Measurements from ENCODE around the gene PDCD2L. TPM values are rescaled to one million over a fixed set of nuclear protein-coding genes. Genes with fewer than 3 reads are reported as not detected.

Gene PDCD2L
- total RNA-seq (2014; rRNA removed; shearing (Covaris generic); ENCODE audit: low replicate concordance) = 24.6 and 25.9 TPM in 2 replicates

- DNase-seq (ENCODE audit: low read depth) = peak; percentile 86
- in situ Hi-C loops (cut with HindIII; ENCODE audit: low pct_unique_long_range_greater_than_20kb, low sequenced_read_pairs) = no loop called here
Measured at GRCh38 chr19:34404109-34404909, at the start of gene PDCD2L. TSS of gene PDCD2L (plus strand) at chr19:34404399. CDS start at chr19:34404431, 32 bp downstream.

GRCh38 chr19:34355201-34355600, 49.0 kb upstream of the PDCD2L start:
- in situ Hi-C loops (cut with HindIII; ENCODE audit: low pct_unique_long_range_greater_than_20kb, low sequenced_read_pairs) = no loop called here

GRCh38 chr19:34356875-34357274, 47.3 kb upstream of the PDCD2L start:
- in situ Hi-C loops (cut with HindIII; ENCODE audit: low pct_unique_long_range_greater_than_20kb, low sequenced_read_pairs) = no loop called here

More at GRCh38 chr19:34355201-34355600, 49.0 kb upstream of the PDCD2L start:
- no peak for DNase-seq (ENCODE audit: low read depth)

GRCh38 chr19:34357431-34357830, 46.8 kb upstream of the PDCD2L start:
- in situ Hi-C loops (cut with HindIII; ENCODE audit: low pct_unique_long_range_greater_than_20kb, low sequenced_read_pairs) = no loop called here
- no peak for DNase-seq (ENCODE audit: low read depth)

More at GRCh38 chr19:34356875-34357274, 47.3 kb upstream of the PDCD2L start:
- no peak for DNase-seq (ENCODE audit: low read depth)

GRCh38 chr19:34359140-34359953, 44.9 kb upstream of the PDCD2L start:
- DNase-seq (ENCODE audit: low read depth) = peak; percentile 100
- in situ Hi-C loops (cut with HindIII; ENCODE audit: low pct_unique_long_range_greater_than_20kb, low sequenced_read_pairs) = no loop called here

GRCh38 chr19:34359954-34360315, 44.3 kb upstream of the PDCD2L start:
- in situ Hi-C loops (cut with HindIII; ENCODE audit: low pct_unique_long_range_greater_than_20kb, low sequenced_read_pairs) = loop anchor here (10.0 kb wide), 1 partner anchor 85 kb away; no protein-coding TSS in a partner anchor
- no peak for DNase-seq (ENCODE audit: low read depth)

- no peak for DNase-seq (ENCODE audit: low read depth)
- in situ Hi-C loops (cut with HindIII; ENCODE audit: low pct_unique_long_range_greater_than_20kb, low sequenced_read_pairs) = loop anchor here (10.0 kb wide), 1 partner anchor 84 kb away; no protein-coding TSS in a partner anchor
Measured at GRCh38 chr19:34360354-34360909, 43.8 kb upstream of the PDCD2L start.

- in situ Hi-C loops (cut with HindIII; ENCODE audit: low pct_unique_long_range_greater_than_20kb, low sequenced_read_pairs) = loop anchor here (10.0 kb wide), 1 partner anchor 82 kb away; no protein-coding TSS in a partner anchor
Measured at GRCh38 chr19:34362679-34363069, 41.5 kb upstream of the PDCD2L start.

GRCh38 chr19:34363094-34363493, 41.1 kb upstream of the PDCD2L start:
- in situ Hi-C loops (cut with HindIII; ENCODE audit: low pct_unique_long_range_greater_than_20kb, low sequenced_read_pairs) = loop anchor here (10.0 kb wide), 1 partner anchor 82 kb away; no protein-coding TSS in a partner anchor
- DNase-seq (ENCODE audit: low read depth) = peak; percentile 71

More at GRCh38 chr19:34362679-34363069, 41.5 kb upstream of the PDCD2L start:
- no peak for DNase-seq (ENCODE audit: low read depth)

GRCh38 chr19:34363930-34364329, 40.3 kb upstream of the PDCD2L start:
- in situ Hi-C loops (cut with HindIII; ENCODE audit: low pct_unique_long_range_greater_than_20kb, low sequenced_read_pairs) = loop anchor here (10.0 kb wide), 1 partner anchor 81 kb away; no protein-coding TSS in a partner anchor
- no peak for DNase-seq (ENCODE audit: low read depth)

- DNase-seq (ENCODE audit: low read depth) = no peak
- in situ Hi-C loops (cut with HindIII; ENCODE audit: low pct_unique_long_range_greater_than_20kb, low sequenced_read_pairs) = loop anchor here (10.0 kb wide), 1 partner anchor 80 kb away; no protein-coding TSS in a partner anchor
Measured at GRCh38 chr19:34364462-34364829, 39.8 kb upstream of the PDCD2L start.

GRCh38 chr19:34364830-34365462, 39.3 kb upstream of the PDCD2L start, which contains the start of gene GPI:
TSS of gene GPI (plus strand) at chr19:34365196. CDS start at chr19:34365267, 71 bp downstream.
- in situ Hi-C loops (cut with HindIII; ENCODE audit: low pct_unique_long_range_greater_than_20kb, low sequenced_read_pairs) = loop anchor here (10.0 kb wide), 1 partner anchor 80 kb away; no protein-coding TSS in a partner anchor
- DNase-seq (ENCODE audit: low read depth) = peak; percentile 73

GRCh38 chr19:34365463-34366401, 38.5 kb upstream of the PDCD2L start:
- in situ Hi-C loops (cut with HindIII; ENCODE audit: low pct_unique_long_range_greater_than_20kb, low sequenced_read_pairs) = loop anchor here (10.0 kb wide), 1 partner anchor 79 kb away; no protein-coding TSS in a partner anchor
- DNase-seq (ENCODE audit: low read depth) = peak; percentile 38

GRCh38 chr19:34366738-34367623, 37.2 kb upstream of the PDCD2L start:
- in situ Hi-C loops (cut with HindIII; ENCODE audit: low pct_unique_long_range_greater_than_20kb, low sequenced_read_pairs) = loop anchor here (10.0 kb wide), 1 partner anchor 78 kb away; no protein-coding TSS in a partner anchor
- no peak for DNase-seq (ENCODE audit: low read depth)

GRCh38 chr19:34367624-34367957, 36.6 kb upstream of the PDCD2L start:
- DNase-seq (ENCODE audit: low read depth) = no peak
- in situ Hi-C loops (cut with HindIII; ENCODE audit: low pct_unique_long_range_greater_than_20kb, low sequenced_read_pairs) = loop anchor here (10.0 kb wide), 1 partner anchor 77 kb away; no protein-coding TSS in a partner anchor

GRCh38 chr19:34368338-34368737, 35.9 kb upstream of the PDCD2L start:
- DNase-seq (ENCODE audit: low read depth) = no peak
- in situ Hi-C loops (cut with HindIII; ENCODE audit: low pct_unique_long_range_greater_than_20kb, low sequenced_read_pairs) = loop anchor here (10.0 kb wide), 1 partner anchor 76 kb away; no protein-coding TSS in a partner anchor

Measured in Caki2 (cell line).